GM08714 (cell line): ENCODE measurements around the gene PKNOX2.

Experiments
- H3K4me3 ChIP-seq: fragments of 200-500 bp; sonication (Bioruptor generic); 2 replicates; pipeline ENCODE4 v1.5.1; 2014; ENCODE audit warnings: mild to moderate bottlenecking, low read length, inconsistent platforms
- ZNF274 ChIP-seq: IDR thresholded peaks from 2 replicates; pipeline ENCODE4 v1.6.1; 2012; ENCODE audit warnings: mild to moderate bottlenecking, low read depth, low read length

The PKNOX2 gene

DNA sequence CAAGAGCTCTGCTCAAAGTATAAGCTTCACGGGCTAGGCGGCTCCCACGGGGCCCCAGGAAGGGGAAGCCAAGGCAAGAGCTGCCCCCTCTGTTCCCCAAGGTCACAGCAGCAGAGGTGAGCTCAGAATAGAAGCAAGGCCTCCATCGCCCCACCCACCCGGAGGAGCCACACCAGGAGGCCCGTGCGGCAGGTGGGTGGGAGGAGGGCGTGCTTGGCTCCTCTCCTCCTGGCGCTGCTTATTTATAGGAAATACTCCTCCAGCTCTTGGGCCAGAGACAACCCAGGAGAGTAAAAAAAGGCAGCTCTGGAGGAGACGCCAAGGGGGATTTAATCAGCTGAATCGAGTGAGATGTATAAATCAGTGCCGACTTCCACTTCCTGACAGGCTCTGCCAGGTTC, 243.8 kb downstream of the PKNOX2 start:
- H3K4me3 ChIP-seq: no peak overlapping the region

GRCh38 chr11:125410091-125410490, 245.5 kb downstream of the PKNOX2 start:
- TF ChIP-seq ZNF274: no peak
- no peak overlapping the region for H3K4me3 ChIP-seq

More for the DNA sequence above, 243.8 kb downstream of the PKNOX2 start:
- no peak for TF ChIP-seq ZNF274

GRCh38 chr11:125412177-125412496, 247.6 kb downstream of the PKNOX2 start:
- TF ChIP-seq ZNF274: no peak
- no peak overlapping the region for H3K4me3 ChIP-seq

GRCh38 chr11:125412509-125412908, 248.0 kb downstream of the PKNOX2 start:
- no peak for TF ChIP-seq ZNF274
- no peak overlapping the region for H3K4me3 ChIP-seq

DNA sequence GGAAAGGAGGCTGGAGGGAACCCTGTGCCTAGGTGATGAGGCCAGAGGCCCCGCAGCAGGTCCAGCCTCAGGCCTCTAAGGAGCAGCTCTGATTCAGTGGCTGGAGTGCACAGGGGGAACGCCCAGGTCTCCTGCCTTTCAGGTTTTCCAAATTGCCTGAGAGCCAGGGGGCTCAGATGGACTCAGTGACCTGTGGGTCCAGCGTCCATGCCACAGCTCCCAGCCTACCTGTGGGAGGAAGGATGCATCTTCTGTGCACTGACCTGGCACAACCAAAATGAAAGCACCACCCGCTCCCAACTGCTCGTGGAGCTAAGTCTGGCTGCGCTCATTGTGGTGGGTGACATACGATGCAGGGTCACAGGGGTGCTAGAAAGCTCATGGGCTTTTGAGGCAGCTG, 248.7 kb downstream of the PKNOX2 start:
- no peak for TF ChIP-seq ZNF274

GRCh38 chr11:125414121-125414520, 249.6 kb downstream of the PKNOX2 start:
- no peak for TF ChIP-seq ZNF274
- H3K4me3 ChIP-seq: no peak overlapping the region

More for the DNA sequence above, 248.7 kb downstream of the PKNOX2 start:
- H3K4me3 ChIP-seq: no peak overlapping the region

GRCh38 chr11:125416981-125417935, 252.7 kb downstream of the PKNOX2 start:
- no peak overlapping the region for H3K4me3 ChIP-seq
- TF ChIP-seq ZNF274: no peak

GRCh38 chr11:125418396-125418795, 253.8 kb downstream of the PKNOX2 start:
- no peak for TF ChIP-seq ZNF274
- H3K4me3 ChIP-seq: no peak overlapping the region

DNA sequence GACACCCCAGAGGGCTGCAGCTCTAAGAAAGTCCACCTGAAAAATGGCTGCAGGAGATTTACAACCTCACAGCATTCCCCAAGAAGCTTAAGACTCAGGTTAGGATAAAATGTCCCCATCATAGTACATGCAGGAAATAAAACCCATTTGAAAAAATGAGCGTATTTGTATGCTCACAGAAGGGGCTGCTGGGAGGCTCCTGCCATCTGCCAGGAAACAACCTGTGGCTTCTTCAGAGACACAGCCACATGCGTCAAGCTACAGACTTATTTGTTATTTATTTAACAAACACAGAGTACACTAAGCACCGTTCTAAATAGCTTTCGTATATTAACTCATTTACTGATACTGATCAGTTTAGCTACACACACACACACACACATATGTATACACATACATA, 258.1 kb downstream of the PKNOX2 start:
- no peak overlapping the region for H3K4me3 ChIP-seq
- no peak for TF ChIP-seq ZNF274

GRCh38 chr11:125423247-125423849, 258.8 kb downstream of the PKNOX2 start:
- no peak for TF ChIP-seq ZNF274
- H3K4me3 ChIP-seq: no peak overlapping the region

DNA sequence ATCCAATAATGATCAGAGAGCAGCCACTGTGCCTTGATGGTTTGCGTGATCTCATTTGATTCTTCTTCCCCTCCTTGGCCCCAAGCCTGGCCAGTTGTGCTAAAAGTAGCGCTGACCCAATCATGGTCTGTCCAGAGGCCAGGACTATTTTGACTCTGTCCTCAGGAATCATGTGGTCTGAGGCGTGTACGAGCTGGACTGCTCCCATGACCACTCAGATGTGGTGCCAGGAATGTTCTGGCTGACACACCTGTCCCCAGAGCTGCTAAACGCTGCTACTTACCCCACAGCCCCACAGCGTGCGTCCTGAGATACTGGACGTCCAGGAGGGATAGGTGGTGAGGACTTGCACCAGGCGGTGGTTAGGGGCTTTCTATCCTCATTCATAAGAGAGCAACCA, 261.1 kb downstream of the PKNOX2 start:
- no peak for TF ChIP-seq ZNF274
- H3K4me3 ChIP-seq: no peak overlapping the region

GRCh38 chr11:125426818-125427528, 262.4 kb downstream of the PKNOX2 start:
- TF ChIP-seq ZNF274: no peak
- H3K4me3 ChIP-seq: no peak overlapping the region

DNA sequence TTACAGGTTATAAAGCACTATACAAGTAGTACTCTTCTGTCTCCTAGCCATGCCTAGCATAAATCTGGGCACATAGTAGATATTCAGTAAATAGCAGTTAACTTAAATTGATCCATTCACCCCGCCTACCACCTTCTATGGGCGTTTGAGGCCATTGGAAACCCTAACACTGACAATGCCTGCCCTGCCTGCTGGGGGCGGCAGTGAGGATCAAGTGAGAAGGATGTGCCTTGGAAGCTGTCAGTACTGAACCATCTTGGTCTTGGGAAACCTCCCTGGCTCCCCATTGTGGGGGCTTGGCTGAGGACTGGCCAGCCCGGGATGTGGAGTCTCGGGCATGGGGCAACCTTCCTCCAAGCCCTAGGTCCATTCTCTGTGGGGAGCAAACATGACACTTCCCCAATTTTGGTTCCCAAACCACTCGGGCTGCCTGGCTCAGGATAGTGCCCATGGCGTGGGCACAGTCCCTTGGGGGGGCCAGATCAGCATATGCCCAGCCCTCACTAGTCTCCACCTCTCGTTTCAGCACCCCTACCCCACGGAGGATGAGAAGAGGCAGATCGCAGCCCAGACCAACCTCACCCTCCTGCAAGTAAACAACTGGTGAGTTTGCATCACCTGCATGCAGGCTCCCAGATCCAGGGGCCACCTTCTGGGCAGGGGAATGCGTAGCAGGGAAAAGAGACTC, 264.1 kb downstream of the PKNOX2 start:
- TF ChIP-seq ZNF274: no peak
- no peak overlapping the region for H3K4me3 ChIP-seq

GRCh38 chr11:125429174-125429707, 264.7 kb downstream of the PKNOX2 start:
- H3K4me3 ChIP-seq: no peak overlapping the region
- no peak for TF ChIP-seq ZNF274
